GM12864 (cell line): ENCODE results near the gene TEX29.

Experiments used
- DNase-seq: peaks from one replicate; pipeline ENCODE4 v3.0.0-alpha.2; 2011; ENCODE audit warnings: low read depth
- H3K4me3 ChIP-seq: 2 replicates; pipeline ENCODE4 v1.5.1; 2011; ENCODE audit warnings: mild to moderate bottlenecking, low read depth, low read length, control low read depth
- TF ChIP-seq, protein P1 (sequence below): IDR thresholded peaks from 2 replicates; pipeline ENCODE4 v1.5.1; 2011; ENCODE audit warnings: low read depth, mild to moderate bottlenecking, moderate library complexity, low read length, control low read depth, inconsistent platforms; ENCODE audit errors: missing control alignments

TEX29 gene

DNA sequence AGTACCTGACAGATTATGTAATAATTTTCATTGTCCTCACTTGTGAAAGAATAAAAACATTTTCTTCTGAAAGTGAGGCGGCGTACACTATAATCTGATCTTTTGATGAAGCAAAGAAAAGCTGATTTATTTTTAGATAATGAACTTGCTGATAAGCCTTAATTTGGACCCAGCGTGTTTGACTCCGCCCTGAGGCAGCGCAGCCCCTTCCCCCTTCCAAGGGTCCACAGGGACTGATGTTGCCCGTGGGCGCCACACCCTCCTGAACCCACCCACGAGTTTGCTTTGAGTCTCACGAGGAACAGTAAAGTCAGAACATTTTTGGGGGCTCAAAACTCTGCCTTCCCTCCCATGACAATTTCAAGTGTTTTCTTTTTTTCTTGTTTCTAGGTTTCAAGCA is 40.0 kb downstream of the TEX29 start:
- DNase-seq = no peak
- no peak overlapping the region for H3K4me3 ChIP-seq
- TF ChIP-seq, protein P1, sequence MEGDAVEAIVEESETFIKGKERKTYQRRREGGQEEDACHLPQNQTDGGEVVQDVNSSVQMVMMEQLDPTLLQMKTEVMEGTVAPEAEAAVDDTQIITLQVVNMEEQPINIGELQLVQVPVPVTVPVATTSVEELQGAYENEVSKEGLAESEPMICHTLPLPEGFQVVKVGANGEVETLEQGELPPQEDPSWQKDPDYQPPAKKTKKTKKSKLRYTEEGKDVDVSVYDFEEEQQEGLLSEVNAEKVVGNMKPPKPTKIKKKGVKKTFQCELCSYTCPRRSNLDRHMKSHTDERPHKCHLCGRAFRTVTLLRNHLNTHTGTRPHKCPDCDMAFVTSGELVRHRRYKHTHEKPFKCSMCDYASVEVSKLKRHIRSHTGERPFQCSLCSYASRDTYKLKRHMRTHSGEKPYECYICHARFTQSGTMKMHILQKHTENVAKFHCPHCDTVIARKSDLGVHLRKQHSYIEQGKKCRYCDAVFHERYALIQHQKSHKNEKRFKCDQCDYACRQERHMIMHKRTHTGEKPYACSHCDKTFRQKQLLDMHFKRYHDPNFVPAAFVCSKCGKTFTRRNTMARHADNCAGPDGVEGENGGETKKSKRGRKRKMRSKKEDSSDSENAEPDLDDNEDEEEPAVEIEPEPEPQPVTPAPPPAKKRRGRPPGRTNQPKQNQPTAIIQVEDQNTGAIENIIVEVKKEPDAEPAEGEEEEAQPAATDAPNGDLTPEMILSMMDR = no peak

DNA sequence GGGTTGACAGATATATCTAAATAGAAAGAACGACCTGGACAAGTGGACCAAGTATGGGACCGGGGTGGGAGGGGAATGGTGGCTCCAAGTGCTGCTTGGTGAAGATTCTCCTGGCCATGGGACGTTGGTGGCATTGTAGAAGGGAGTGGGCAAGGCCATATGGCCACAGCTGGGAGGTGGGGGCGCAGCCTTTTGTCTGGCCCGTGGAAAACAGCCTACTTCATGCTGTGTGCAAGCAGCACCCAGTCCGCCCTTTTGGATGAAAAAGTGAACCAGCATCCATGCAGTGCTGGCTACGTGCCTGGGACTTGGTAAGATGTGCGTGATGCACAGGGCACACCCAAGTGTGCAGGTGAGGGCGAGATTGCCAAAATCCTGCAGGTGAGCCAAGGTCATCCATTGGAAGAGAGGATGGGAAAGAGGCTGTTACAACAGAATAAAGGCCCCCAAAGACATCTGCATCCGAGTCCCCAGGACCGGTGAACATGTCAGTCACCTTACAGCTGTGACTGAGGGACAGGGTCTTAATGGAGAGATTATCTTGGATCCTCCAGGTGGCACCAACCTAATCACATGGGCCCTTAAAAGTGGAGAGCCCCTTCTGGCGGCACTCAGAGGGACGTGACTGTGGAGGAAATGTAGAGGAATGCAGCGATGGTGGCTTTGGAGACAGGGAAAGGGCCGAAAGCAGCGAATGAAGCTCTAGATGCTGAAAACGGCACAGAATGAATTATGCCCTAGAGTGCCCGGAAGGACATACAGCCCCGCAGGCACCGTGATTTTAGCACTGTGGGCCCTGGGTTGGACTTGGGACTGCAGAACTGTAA is 40.8 kb downstream of the TEX29 start:
- H3K4me3 ChIP-seq = no peak overlapping the region
- no peak for DNase-seq
- TF ChIP-seq, protein P1 = no peak

DNA sequence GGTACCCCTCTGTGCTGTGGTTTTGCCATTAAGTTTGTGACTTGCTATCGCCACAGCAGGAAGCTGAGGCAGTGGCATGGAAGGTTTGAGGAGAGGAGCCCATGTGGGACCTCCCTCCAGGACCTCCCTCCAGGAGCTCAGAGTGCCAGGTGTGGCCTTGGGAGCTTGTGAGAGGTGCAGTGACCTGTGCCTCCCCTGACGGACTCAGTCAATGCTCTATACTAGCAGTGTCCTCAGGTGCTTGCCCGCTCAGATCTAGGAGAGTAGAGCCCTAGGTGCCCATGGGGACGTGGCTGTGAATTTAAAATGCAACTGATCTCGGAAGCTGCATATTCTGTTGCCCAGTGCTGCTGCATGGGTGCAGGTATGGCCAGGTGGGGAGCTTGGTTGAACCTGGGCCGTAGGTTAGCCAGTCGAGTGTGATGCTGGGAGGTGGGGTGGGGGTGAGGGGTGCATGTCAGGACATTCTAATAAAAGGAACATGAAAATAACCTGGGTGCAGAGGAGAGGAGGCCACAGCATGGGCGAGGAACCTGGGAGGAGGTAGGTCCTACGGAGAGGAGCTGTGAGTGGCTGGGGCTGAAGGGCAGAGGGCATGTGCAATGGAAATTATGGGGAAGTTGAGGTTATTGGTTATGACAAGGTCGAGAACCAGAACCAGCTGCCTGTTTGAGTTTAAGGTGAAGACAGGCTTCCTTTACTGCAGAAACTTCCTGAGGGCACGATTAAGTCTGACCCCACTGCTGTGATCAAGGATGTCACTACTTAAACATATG is 41.6 kb downstream of the TEX29 start:
- no peak for DNase-seq
- H3K4me3 ChIP-seq = no peak overlapping the region
- TF ChIP-seq, protein P1 = no peak

DNA sequence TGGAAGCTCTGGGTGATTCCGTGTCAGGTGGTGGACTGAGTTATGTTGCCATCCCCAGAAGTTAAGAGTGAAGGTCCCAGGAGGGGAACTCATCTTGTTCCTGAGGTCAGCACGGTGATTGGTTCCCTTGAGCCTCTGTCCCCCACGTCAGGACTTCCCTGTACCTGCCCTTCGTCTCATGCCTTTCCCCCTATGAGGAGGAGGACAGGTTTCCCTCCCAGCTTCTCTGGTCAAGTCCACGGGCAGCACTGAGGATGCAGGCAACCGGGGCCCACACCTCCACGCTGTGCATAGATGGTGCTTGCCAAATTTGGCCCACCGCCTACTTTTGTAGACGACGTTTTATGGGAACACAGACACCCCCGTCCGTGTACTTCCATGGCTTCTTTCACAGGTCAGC is 42.7 kb downstream of the TEX29 start:
- TF ChIP-seq, protein P1 = no peak
- H3K4me3 ChIP-seq = no peak overlapping the region
- DNase-seq = no peak

DNA sequence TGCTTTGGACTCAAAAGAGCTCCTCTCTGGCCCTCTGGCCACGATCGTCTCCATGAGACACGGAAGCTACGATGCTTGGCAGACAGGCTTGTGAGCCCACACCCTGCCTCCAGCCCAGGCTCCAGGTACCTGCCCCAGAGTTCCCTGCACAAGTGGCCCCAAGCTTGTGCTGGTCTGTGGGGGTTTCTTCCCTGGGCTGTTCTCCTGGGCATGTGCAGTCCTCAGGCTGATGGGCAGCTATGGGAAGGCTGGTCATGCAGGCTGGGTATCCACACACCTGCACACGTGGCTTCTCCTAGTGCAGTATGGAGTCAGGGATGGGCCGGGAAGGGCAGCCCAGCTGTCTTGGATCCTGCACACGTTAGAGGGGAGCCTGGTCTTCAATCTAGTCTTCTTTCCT is 43.1 kb downstream of the TEX29 start:
- no peak for DNase-seq

DNA sequence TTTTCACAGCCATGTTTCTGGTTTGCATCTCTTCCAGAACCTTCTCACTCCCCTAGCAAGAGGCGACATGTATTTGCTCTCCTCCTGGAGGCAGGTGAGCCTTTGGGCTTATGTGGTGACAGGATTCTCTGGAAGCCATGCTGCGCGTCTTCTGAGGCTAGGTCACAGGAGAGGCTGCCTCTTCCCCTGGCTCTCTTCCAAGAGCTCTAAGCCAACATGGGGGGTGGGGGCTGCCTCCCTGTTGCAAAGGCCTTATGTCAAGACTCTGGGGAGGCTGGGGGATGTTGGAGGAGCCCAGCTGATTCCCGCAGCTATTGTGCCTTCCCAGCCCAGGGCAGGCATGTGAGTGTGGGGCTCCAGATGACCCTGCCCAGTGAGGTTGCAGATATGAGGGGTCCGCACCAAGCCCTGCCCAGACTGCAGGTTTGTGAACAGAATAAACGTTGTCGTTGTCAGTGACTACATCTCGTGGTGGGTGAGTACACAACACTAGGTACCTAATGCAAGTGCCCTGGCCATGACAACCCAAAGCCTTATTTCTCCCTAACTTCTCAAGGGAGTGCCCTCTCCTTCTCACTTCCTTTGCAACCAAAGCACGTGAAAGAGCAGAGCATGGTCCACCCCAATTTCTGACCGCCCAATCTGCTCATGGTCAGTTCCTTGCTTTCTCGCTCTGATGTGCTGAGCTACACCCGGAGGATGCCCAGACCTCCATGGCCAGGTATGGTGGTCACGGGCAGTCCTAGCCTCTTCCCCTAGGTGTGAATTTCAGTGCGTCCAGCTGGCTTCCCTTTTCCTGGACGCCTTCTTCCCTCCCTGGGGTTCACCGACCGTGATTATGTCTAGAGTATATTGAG is 44.9 kb downstream of the TEX29 start:
- H3K4me3 ChIP-seq = no peak overlapping the region
- DNase-seq = no peak
- TF ChIP-seq, protein P1 = no peak

More for the DNA sequence above, 43.1 kb downstream of the TEX29 start:
- TF ChIP-seq, protein P1 = no peak
- H3K4me3 ChIP-seq = no peak overlapping the region
